WTC11 (cell line): Measurements from ENCODE around the gene WSCD1. TPM values are rescaled to one million over a fixed set of nuclear protein-coding genes. Genes with fewer than 3 reads are reported as not detected.

Experiments
- ATAC-seq: fragments of 200-7000 bp; cut with Tn5 transposase; 2 replicates; pipeline ENCODE4 v1.10.0; 2021; ENCODE audit warnings: mild to moderate bottlenecking, moderate library complexity
- CTCF ChIA-PET: fragments of 300-600 bp; sonication (Branson Sonifier 250); formaldehyde crosslinking; loops from one replicate; lab custom pipeline; 2021; ENCODE audit warnings: antibody characterized with exemption; lab: Charles Lee
- POLR2A ChIA-PET: fragments of 350-600 bp; sonication (Branson Sonifier 250); formaldehyde crosslinking; loops from one replicate; lab custom pipeline; 2021; ENCODE audit warnings: antibody characterized with exemption; lab: Charles Lee
- DNase-seq: peaks from one replicate; pipeline ENCODE4 v3.0.0; 2021; ENCODE audit warnings: low spot score
- H3K27ac Mint-ChIP-seq: 2 replicates; pipeline ENCODE4 v1.8.0; 2021; ENCODE audit warnings: mixed read lengths
- H3K27me3 Mint-ChIP-seq: 2 replicates; pipeline ENCODE4 v1.8.0; 2021; ENCODE audit warnings: low read depth, mild to moderate bottlenecking, moderate library complexity, mixed read lengths
- H3K36me3 Mint-ChIP-seq: 2 replicates; pipeline ENCODE4 v1.8.0; 2021; ENCODE audit warnings: mixed read lengths
- H3K4me1 Mint-ChIP-seq: 2 replicates; pipeline ENCODE4 v1.8.0; 2022; ENCODE audit warnings: mixed read lengths
- H3K4me3 Mint-ChIP-seq: 2 replicates; pipeline ENCODE4 v1.8.0; 2021; ENCODE audit warnings: mild to moderate bottlenecking, moderate library complexity, mixed read lengths
- H3K9me3 Mint-ChIP-seq: 2 replicates; pipeline ENCODE4 v1.8.0; 2021; ENCODE audit warnings: mixed read lengths
- CBFB ChIP-seq: sonication (generic); formaldehyde crosslinking; IDR thresholded peaks from 2 replicates; pipeline ENCODE4 v1.8.1; 2022; ENCODE audit warnings: mild to moderate bottlenecking, low read depth, missing genetic modification reagents
- FOXP1 ChIP-seq: sonication (generic); formaldehyde crosslinking; IDR thresholded peaks from 2 replicates; pipeline ENCODE4 v1.8.0; 2022; ENCODE audit warnings: missing genetic modification reagents, mild to moderate bottlenecking, moderate library complexity, borderline replicate concordance
- IRF2 ChIP-seq: sonication (generic); formaldehyde crosslinking; IDR thresholded peaks from 2 replicates; pipeline ENCODE4 v1.8.0; 2022; ENCODE audit warnings: low read depth, missing genetic modification reagents, borderline replicate concordance
- NFE2L1 ChIP-seq: sonication (generic); formaldehyde crosslinking; IDR thresholded peaks from 2 replicates; pipeline ENCODE4 v1.8.1; 2023; ENCODE audit warnings: missing genetic modification reagents
- SMAD4 ChIP-seq: sonication (generic); formaldehyde crosslinking; IDR thresholded peaks from 2 replicates; pipeline ENCODE4 v1.8.0; 2022; ENCODE audit warnings: mild to moderate bottlenecking, missing genetic modification reagents
- TEAD4 ChIP-seq: sonication (generic); formaldehyde crosslinking; IDR thresholded peaks from 2 replicates; pipeline ENCODE4 v1.8.0; 2022; ENCODE audit warnings: mild to moderate bottlenecking, missing genetic modification reagents
- TP53 ChIP-seq: sonication (generic); formaldehyde crosslinking; IDR thresholded peaks from 2 replicates; pipeline ENCODE4 v1.8.1; 2023; ENCODE audit warnings: mild to moderate bottlenecking, missing genetic modification reagents
- ZBTB21 ChIP-seq: sonication (generic); formaldehyde crosslinking; IDR thresholded peaks from 2 replicates; pipeline ENCODE4 v1.8.1; 2023; ENCODE audit warnings: mild to moderate bottlenecking, missing genetic modification reagents, borderline replicate concordance
- total RNA-seq: library from RNA; stranded (reverse); gene quantifications from 3 replicates; pipeline ENCODE4 v1.2.3, GENCODE V29; 2021
- TF ChIP-seq, protein P1 (sequence below): fragments of 250-450 bp; sonication (Bioruptor Pico); IDR thresholded peaks from 2 replicates; pipeline ENCODE4 v1.9.0; 2021; ENCODE audit warnings: moderate library complexity, mild to moderate bottlenecking, inconsistent platforms, borderline replicate concordance
- TF ChIP-seq, protein P2 (sequence below): sonication (generic); formaldehyde crosslinking; IDR thresholded peaks from 2 replicates; pipeline ENCODE4 v1.8.1; 2022; ENCODE audit warnings: missing genetic modification reagents, borderline replicate concordance

The WSCD1 gene
- total RNA-seq, 1 experiment from 2014 or later: 57.5 TPM

DNA sequence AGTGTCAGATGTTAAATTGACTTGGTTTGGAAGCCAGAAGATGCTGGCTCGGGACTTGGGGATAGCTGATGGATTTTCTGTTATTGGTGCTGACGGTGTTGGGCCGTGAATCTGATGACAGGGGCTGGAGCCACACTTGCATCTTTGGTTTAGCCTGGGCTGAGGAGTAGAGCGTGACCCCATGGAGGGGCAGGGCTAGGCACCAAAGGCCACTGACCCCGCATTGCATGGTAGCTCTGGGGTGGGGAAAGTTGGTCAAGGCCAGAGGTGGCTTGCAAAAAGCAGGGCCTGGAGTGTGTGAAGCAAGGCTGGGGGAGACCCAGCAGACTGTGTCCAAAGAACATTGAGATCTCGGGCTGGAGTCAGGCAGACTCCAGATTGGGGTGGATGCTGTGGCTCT is 25.3 kb downstream of the WSCD1 start:
- peaks cover 34% of the 10 kb centered on the region for H3K4me1 Mint-ChIP-seq
- no peak for TF ChIP-seq ZBTB21 (CRISPR knock-in tag)
- no peak for TF ChIP-seq NFE2L1 (CRISPR knock-in tag)
- no peak for TF ChIP-seq TEAD4
- TF ChIP-seq, all 79 proteins: peak for 0
- Mint-ChIP-seq H3K27ac (no peak overlapping the region), H3K4me3 (no peak overlapping the region), H3K27me3 (no peaks in the 10 kb centered on the region), H3K36me3 (peaks cover 64% of the 10 kb centered on the region), H3K9me3 (no peaks in the 10 kb centered on the region)
- POLR2A ChIA-PET: no interaction called here
- ATAC-seq: no peak
- no peak for DNase-seq
- CTCF ChIA-PET: interaction anchor here (0.5 kb wide), 1 partner anchor 177 kb away, joined by 4 read pairs; no protein-coding TSS in a partner anchor

DNA sequence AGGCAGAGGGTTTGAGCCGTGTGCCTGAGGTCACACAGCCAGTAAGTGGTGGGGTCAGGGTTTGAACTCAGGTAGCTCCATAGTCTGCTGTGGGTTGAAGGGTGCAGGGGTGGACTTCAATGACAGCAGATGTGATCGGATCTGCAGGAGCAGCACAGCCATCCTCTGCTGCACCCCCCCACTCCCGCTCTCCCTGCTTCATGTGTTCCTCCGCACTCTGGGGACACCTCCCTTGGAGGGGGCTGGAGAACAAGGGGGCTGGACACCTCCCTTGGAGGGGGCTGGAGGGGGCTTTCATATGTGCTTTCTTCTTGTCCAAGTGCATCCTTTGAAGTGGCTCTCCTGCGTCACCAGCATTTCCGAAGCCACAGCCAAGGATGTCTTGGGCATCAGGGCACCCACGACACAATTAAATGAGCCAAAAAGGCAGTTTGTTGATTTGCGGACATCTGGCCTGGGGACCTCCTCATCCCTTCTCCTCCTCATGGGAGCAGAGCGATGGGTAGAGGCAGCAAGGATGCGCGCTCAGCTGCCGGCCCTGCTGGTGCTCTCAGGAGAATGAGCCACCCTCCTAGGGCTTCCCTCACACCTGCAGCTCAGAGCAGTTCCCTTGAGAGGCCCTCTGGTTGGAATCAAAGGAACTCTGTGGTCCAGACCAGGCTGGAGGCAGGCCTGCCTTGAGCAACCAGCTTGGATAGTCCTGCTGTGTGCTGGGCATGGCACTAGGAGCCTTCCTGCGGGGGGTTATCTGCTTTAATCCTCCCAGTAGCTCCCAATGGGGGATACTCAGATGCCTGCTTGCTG is 26.2 kb downstream of the WSCD1 start:
- ChIA-PET CTCF (no interaction called here), POLR2A (no interaction called here)
- Mint-ChIP-seq H3K4me3 (no peak overlapping the region), H3K9me3 (no peaks in the 10 kb centered on the region), H3K36me3 (peaks cover 60% of the 10 kb centered on the region), H3K27ac (no peak overlapping the region), H3K27me3 (no peaks in the 10 kb centered on the region), H3K4me1 (peaks cover 43% of the 10 kb centered on the region)
- DNase-seq (no peak), ATAC-seq (no peak)
- TF ChIP-seq IRF2 (CRISPR knock-in tag): no peak

DNA sequence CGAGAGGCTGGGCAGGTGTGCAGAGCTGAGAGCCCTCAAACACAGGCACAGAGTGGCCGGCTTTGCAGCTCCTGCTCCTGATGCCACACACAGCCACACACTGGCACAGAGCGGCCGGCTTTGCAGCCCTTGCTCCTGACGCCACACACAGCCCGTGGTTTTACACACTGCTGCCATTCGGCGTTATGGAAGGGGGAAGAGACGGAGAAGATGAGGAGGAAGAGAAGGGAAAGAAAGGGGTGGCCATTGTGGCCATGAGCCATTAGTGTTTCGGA is 26.8 kb downstream of the WSCD1 start:
- ChIA-PET POLR2A (no interaction called here), CTCF (no interaction called here)
- H3K4me3 Mint-ChIP-seq: no peak overlapping the region
- no peak for ATAC-seq
- peaks cover 49% of the 10 kb centered on the region for H3K4me1 Mint-ChIP-seq
- peak overlapping the region; percentile 47; the same call in 1 of the 2 replicates for H3K27ac Mint-ChIP-seq
- peaks cover 58% of the 10 kb centered on the region for H3K36me3 Mint-ChIP-seq
- H3K9me3 Mint-ChIP-seq: no peaks in the 10 kb centered on the region
- TF ChIP-seq, protein P1, sequence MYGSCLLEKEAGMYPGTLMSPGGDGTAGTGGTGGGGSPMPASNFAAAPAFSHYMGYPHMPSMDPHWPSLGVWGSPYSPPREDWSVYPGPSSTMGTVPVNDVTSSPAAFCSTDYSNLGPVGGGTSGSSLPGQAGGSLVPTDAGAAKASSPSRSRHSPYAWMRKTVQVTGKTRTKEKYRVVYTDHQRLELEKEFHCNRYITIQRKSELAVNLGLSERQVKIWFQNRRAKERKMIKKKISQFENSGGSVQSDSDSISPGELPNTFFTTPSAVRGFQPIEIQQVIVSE (CRISPR knock-in tag): no peak
- TF ChIP-seq CBFB: no peak
- TF ChIP-seq, protein P2, sequence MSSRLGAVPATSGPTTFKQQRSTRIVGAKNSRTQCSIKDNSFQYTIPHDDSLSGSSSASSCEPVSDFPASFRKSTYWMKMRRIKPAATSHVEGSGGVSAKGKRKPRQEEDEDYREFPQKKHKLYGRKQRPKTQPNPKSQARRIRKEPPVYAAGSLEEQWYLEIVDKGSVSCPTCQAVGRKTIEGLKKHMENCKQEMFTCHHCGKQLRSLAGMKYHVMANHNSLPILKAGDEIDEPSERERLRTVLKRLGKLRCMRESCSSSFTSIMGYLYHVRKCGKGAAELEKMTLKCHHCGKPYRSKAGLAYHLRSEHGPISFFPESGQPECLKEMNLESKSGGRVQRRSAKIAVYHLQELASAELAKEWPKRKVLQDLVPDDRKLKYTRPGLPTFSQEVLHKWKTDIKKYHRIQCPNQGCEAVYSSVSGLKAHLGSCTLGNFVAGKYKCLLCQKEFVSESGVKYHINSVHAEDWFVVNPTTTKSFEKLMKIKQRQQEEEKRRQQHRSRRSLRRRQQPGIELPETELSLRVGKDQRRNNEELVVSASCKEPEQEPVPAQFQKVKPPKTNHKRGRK (CRISPR knock-in tag): no peak
- no peak for TF ChIP-seq SMAD4 (CRISPR knock-in tag)
- no peak for DNase-seq
- H3K27me3 Mint-ChIP-seq: no peaks in the 10 kb centered on the region

DNA sequence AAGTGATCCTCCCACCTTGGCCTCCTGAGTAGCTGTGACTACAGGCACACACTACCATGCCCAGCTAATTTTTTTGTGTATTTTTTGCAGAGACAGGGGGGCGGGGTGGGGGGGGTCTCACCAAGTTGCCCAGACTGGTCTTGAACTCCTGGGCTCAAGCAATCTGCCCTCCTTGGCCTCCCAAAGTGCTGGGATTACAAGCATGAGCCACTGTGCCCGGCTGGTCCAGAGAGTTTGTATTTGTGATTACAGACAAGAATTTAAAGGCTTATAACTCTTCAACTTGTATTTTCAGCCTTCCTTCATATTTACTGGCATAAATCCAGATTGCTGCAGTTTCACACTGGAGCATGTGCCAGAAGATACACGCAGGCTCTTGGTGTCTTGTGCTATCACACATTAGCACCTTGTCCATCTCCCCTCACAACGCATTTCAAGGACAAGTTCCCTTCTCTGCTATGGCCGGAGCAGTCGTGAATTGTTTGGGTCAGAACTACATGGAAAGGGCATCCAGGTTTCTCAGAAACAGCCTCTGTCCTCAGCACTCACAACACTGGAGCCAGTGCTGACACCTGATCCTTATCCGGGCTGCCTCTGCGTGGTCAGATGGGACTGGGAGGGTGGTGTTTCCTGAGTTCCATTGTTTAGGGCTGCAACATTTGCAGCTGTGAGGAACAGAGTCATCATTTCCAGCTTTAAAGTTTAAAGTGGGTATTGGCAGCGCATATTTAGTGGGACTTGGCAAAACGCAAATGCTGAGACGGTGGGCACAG is 28.1 kb downstream of the WSCD1 start:
- ATAC-seq: peak; percentile 54
- Mint-ChIP-seq H3K4me1 (peaks cover 62% of the 10 kb centered on the region), H3K27me3 (no peaks in the 10 kb centered on the region), H3K9me3 (no peaks in the 10 kb centered on the region), H3K27ac (peak overlapping the region; percentile 96), H3K36me3 (peaks cover 57% of the 10 kb centered on the region), H3K4me3 (no peak overlapping the region)
- no peak for TF ChIP-seq FOXP1 (CRISPR knock-in tag)
- POLR2A ChIA-PET: interaction anchor here (0.6 kb wide), 1 partner anchor 1770 kb away, joined by 3 read pairs; no protein-coding TSS in a partner anchor
- DNase-seq: no peak
- CTCF ChIA-PET: interaction anchor here (1.0 kb wide), 1 partner anchor 304 kb away, joined by 3 read pairs; no protein-coding TSS in a partner anchor

DNA sequence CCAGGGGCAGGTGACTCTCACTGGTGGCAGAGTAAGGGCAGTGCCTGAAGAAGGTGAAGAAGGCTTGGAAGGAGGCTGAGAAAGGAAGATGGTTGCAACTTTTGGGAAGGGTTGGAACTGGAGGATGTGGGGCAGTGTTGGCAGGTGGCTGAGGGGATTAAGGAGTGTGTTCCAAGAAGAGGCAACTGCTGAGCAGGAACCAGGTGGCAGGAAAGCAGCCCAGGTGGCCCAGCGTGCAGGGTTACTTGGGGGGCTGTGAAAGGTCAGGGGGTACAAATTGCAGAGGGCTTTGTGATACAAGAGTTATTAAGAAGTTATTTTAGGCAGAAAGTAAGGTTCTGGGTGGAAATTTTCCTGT is 28.6 kb downstream of the WSCD1 start:
- Mint-ChIP-seq H3K4me1 (peaks cover 62% of the 10 kb centered on the region), H3K27me3 (no peaks in the 10 kb centered on the region), H3K9me3 (no peaks in the 10 kb centered on the region), H3K27ac (peak overlapping the region; percentile 96), H3K4me3 (no peak overlapping the region), H3K36me3 (peaks cover 57% of the 10 kb centered on the region)
- DNase-seq (no peak), ATAC-seq (no peak)
- TF ChIP-seq ZBTB21 (CRISPR knock-in tag) (0 out of 2 replicates have a peak, but pooled peaks have one; percentile 16), TP53 (CRISPR knock-in tag) (no peak)
- ChIA-PET POLR2A (no interaction called here), CTCF (no interaction called here)
